ENCODE data around the gene FAHD2B. TPM values are rescaled to one million over a fixed set of nuclear protein-coding genes. Genes with fewer than 3 reads are reported as not detected.
"Not testable (repeated sequence)": the region's sequence is repeated elsewhere in the genome, so short reads cannot be mapped to it uniquely, and the experiment has no call there.

The FAHD2B gene
- polyA plus RNA-seq, 1 donor from 2014 or later: 23.8 TPM

GRCh38 chr2:97068074-97068473, 26.6 kb downstream of the FAHD2B start:
- H3K27me3 ChIP-seq (ENCODE audit: insufficient read depth, low read depth, low read length): no peaks in the 10 kb centered on the region
- no peaks in the 10 kb centered on the region for H3K9me3 ChIP-seq (ENCODE audit: low read length)
- no peaks in the 10 kb centered on the region for H3K9me2 ChIP-seq (ENCODE audit: insufficient read depth, low read length)
- H3K4me2 ChIP-seq (ENCODE audit: low read length): no peak overlapping the region
- H3K27ac ChIP-seq (ENCODE audit: low read length): no peak overlapping the region
- H3F3A ChIP-seq (ENCODE audit: insufficient read depth, low read length, poor library complexity, severe bottlenecking): no peaks in the 10 kb centered on the region
- H3K36me3 ChIP-seq (ENCODE audit: insufficient read depth, low read length): no peaks in the 10 kb centered on the region
- no peaks in the 10 kb centered on the region for H3K79me2 ChIP-seq (replicated peaks; ENCODE audit: insufficient read depth, low read length)
- no peak overlapping the region for H2AFZ ChIP-seq (ENCODE audit: low read depth, low read length)
- H3K4me3 ChIP-seq (ENCODE audit: low read length): no peak overlapping the region
- no peak overlapping the region for H3K9ac ChIP-seq (ENCODE audit: low read length)
- TF ChIP-seq TAF1 (IDR thresholded peaks at IDR 0.05; ENCODE audit: low read depth): no peak
- TF ChIP-seq, protein P1, sequence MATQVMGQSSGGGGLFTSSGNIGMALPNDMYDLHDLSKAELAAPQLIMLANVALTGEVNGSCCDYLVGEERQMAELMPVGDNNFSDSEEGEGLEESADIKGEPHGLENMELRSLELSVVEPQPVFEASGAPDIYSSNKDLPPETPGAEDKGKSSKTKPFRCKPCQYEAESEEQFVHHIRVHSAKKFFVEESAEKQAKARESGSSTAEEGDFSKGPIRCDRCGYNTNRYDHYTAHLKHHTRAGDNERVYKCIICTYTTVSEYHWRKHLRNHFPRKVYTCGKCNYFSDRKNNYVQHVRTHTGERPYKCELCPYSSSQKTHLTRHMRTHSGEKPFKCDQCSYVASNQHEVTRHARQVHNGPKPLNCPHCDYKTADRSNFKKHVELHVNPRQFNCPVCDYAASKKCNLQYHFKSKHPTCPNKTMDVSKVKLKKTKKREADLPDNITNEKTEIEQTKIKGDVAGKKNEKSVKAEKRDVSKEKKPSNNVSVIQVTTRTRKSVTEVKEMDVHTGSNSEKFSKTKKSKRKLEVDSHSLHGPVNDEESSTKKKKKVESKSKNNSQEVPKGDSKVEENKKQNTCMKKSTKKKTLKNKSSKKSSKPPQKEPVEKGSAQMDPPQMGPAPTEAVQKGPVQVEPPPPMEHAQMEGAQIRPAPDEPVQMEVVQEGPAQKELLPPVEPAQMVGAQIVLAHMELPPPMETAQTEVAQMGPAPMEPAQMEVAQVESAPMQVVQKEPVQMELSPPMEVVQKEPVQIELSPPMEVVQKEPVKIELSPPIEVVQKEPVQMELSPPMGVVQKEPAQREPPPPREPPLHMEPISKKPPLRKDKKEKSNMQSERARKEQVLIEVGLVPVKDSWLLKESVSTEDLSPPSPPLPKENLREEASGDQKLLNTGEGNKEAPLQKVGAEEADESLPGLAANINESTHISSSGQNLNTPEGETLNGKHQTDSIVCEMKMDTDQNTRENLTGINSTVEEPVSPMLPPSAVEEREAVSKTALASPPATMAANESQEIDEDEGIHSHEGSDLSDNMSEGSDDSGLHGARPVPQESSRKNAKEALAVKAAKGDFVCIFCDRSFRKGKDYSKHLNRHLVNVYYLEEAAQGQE (IDR thresholded peaks at IDR 0.05; ENCODE audit: borderline replicate concordance): no peak
- no peak for TF ChIP-seq POLR2AphosphoS5 (IDR thresholded peaks at IDR 0.05)
- TF ChIP-seq MXI1 (conservative IDR thresholded peaks at IDR 0.05; ENCODE audit: poor library complexity, severe bottlenecking): no peak
- no peak for TF ChIP-seq EZH2 (IDR thresholded peaks at IDR 0.05; ENCODE audit: borderline replicate concordance, insufficient read depth, low read length, poor library complexity, severe bottlenecking)
- no peak for TF ChIP-seq SMC3 (conservative IDR thresholded peaks at IDR 0.05; ENCODE audit: poor library complexity)
- no peak for TF ChIP-seq RAD21 (conservative IDR thresholded peaks at IDR 0.05)
- no peaks in the 10 kb centered on the region for H4K20me1 ChIP-seq (ENCODE audit: insufficient read depth)

DNA sequence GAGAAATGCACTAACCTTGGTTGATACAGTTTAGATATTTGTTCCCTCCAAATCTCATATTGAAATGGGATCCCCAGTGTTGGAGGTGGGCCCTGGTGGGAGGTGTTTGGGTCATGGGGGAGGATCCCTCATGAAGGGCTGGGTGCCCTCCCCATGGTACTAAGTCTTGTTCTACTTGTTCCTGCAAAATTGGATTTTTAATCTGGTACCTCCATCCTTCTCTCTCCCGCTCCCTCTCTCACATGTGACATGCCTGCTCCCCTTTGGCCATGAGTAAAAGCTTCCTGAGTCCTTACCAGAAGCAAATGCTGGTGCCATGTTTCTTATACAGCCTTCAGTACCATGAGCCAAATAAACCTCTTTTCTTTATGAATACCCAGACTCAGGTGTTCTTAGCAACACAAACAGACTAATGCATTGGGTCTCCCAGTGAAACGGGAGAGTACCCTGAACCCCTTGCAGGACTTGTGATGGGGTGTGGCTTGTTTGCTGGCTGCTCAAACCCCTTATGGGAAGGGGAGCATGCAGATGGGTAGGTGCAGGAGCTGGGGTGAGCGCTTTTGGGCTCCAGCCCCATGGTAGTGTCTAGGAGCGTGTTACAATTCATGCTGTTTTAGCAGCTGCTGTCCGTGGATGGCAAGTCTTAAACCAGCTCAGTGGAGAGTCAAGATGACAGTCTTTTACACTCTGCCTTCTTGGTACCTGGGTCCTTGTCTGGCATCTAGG, 27.2 kb downstream of the FAHD2B start:
- Histone ChIP-seq H3K4me3 (ENCODE audit: low read length) (no peak overlapping the region), H3F3A (ENCODE audit: insufficient read depth, low read length, poor library complexity, severe bottlenecking) (no peaks in the 10 kb centered on the region), H3K9me2 (ENCODE audit: insufficient read depth, low read length) (no peaks in the 10 kb centered on the region), H3K36me3 (ENCODE audit: insufficient read depth, low read length) (no peaks in the 10 kb centered on the region), H2AFZ (ENCODE audit: low read depth, low read length) (no peak overlapping the region), H3K9ac (ENCODE audit: low read length) (no peak overlapping the region), H3K27me3 (ENCODE audit: insufficient read depth, low read depth, low read length) (no peaks in the 10 kb centered on the region), H4K20me1 (ENCODE audit: insufficient read depth) (no peaks in the 10 kb centered on the region), H3K4me2 (ENCODE audit: low read length) (no peak overlapping the region), H3K9me3 (ENCODE audit: low read length) (no peaks in the 10 kb centered on the region), H3K27ac (ENCODE audit: low read length) (no peak overlapping the region), H3K79me2 (replicated peaks; ENCODE audit: insufficient read depth, low read length) (no peaks in the 10 kb centered on the region)
- TF ChIP-seq EP300 (conservative IDR thresholded peaks at IDR 0.05; ENCODE audit: poor library complexity, severe bottlenecking) (no peak), RAD21 (conservative IDR thresholded peaks at IDR 0.05) (no peak), CTCF (IDR thresholded peaks at IDR 0.05; ENCODE audit: poor library complexity, severe bottlenecking) (no peak), TAF1 (IDR thresholded peaks at IDR 0.05; ENCODE audit: low read depth) (no peak), EZH2 (IDR thresholded peaks at IDR 0.05; ENCODE audit: borderline replicate concordance, insufficient read depth, low read length, poor library complexity, severe bottlenecking) (no peak), SMC3 (conservative IDR thresholded peaks at IDR 0.05; ENCODE audit: poor library complexity) (no peak), POLR2AphosphoS5 (IDR thresholded peaks at IDR 0.05) (no peak), MXI1 (conservative IDR thresholded peaks at IDR 0.05; ENCODE audit: poor library complexity, severe bottlenecking) (no peak)
- TF ChIP-seq, protein P1 (IDR thresholded peaks at IDR 0.05; ENCODE audit: borderline replicate concordance): no peak

DNA sequence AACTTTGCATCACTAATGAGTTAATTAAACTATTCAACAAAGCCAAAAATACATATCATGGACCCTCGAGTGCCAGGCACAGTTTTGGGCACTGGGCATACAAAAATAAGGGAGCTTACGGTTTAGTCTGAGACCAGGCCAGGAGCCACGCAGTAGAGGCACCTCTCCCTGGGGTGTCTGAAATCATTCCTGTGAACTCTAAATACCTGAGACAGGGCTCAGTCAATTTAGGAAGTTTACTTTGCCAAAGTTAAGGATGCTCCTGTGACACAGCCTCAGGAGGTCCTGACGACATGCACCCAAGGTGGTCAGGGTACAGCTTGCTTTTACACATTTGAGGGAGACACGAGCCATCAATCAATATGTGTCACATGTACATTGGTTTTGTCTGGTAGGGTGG, 28.7 kb downstream of the FAHD2B start:
- not testable (repeated sequence) for H3K27ac ChIP-seq (ENCODE audit: low read length); H3F3A ChIP-seq (ENCODE audit: insufficient read depth, low read length, poor library complexity, severe bottlenecking); H3K27me3 ChIP-seq (ENCODE audit: insufficient read depth, low read depth, low read length); H3K9me3 ChIP-seq (ENCODE audit: low read length); H4K20me1 ChIP-seq (ENCODE audit: insufficient read depth); H3K79me2 ChIP-seq (replicated peaks; ENCODE audit: insufficient read depth, low read length); H3K4me3 ChIP-seq (ENCODE audit: low read length); H2AFZ ChIP-seq (ENCODE audit: low read depth, low read length); H3K4me2 ChIP-seq (ENCODE audit: low read length); H3K9me2 ChIP-seq (ENCODE audit: insufficient read depth, low read length); H3K36me3 ChIP-seq (ENCODE audit: insufficient read depth, low read length); H3K9ac ChIP-seq (ENCODE audit: low read length)
